ENCODE results near the gene SKOR2. TPM values are rescaled to one million over a fixed set of nuclear protein-coding genes. Genes with fewer than 3 reads are reported as not detected.

Gene SKOR2
- total and polyA plus RNA-seq, 2 donors (not counting 1 experiment from before 2014, with no cell fraction given) = not detected

DNA sequence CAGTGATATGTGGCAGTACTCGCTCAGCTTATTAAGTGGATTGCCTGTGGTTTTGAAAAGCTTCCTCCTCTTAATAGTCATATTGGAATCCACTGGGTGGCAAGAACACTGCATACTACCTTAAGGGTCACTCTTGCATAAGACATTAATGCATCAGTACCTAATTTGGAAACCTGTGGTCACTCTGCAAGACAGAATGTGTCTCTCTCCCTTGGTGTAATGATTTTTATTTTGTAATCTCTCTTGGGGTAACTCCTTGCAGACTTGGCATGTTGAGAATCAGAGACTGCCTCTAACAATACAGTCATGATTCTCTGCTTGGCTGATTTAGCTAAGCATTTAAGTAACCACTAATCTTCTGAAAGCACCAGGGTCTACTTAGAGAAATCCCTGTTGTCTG is 42.3 kb downstream of the SKOR2 start:
- DNase-seq (no peak), ATAC-seq (ENCODE audit: low read depth) (no peak)
- Histone ChIP-seq H3K4me1 (ENCODE audit: control insufficient read depth in 2 of 2, insufficient read depth in 2 of 2, low read length in 2 of 2) (no peaks in the 10 kb centered on the region), H3K9ac (ENCODE audit: low read length) (no peak overlapping the region), H4K20me1 (ENCODE audit: control insufficient read depth, insufficient read depth, low read length, poor library complexity, severe bottlenecking) (no peaks in the 10 kb centered on the region), H3K9me3 (ENCODE audit: control extremely low read depth in 1 of 3, control insufficient read depth in 2 of 3, insufficient read depth in 1 of 3, low read length in 2 of 3) (no peaks in the 10 kb centered on the region), H2AFZ (ENCODE audit: insufficient read depth, low read depth, low read length, poor library complexity, severe bottlenecking) (no peak overlapping the region), H3K36me3 (replicated peaks in 1 of 2; ENCODE audit: control extremely low read depth in 1 of 2, control insufficient read depth in 1 of 2, extremely low read depth in 1 of 2, insufficient read depth in 2 of 2, low read length in 1 of 2) (no peaks in the 10 kb centered on the region), H3K4me3 (ENCODE audit: control extremely low read depth in 1 of 5, extremely low read depth in 1 of 5, insufficient read depth in 1 of 5, low read depth in 2 of 5, low read length in 4 of 5) (no peak overlapping the region), H3K27me3 (replicated peaks in 1 of 4; ENCODE audit: control extremely low read depth in 1 of 4, control insufficient read depth in 3 of 4, insufficient read depth in 4 of 4, low read length in 3 of 4) (peaks cover 0 to 15% (median 2%) of the 10 kb centered on the region in 4 experiments), H3K79me2 (ENCODE audit: control insufficient read depth, insufficient read depth, low read length) (no peaks in the 10 kb centered on the region), H3K4me2 (replicated peaks; ENCODE audit: low read depth, low read length, poor library complexity, severe bottlenecking) (no peak overlapping the region), H3K27ac (ENCODE audit: low read length in 2 of 2) (no peak overlapping the region)
- ChIA-PET POLR2A (no interaction called here), CTCF (interaction anchor here (1.0 to 1.5 kb wide), 5 partner anchors 8 to 540 kb away, joined by 3 to 4 read pairs (median 4); no protein-coding TSS in a partner anchor)
- no CpG with 5 or more reads among the region's 1 CpG for WGBS (ENCODE audit: insufficient coverage)
- Mint-ChIP-seq H3K27ac (no peak overlapping the region), H3K9me3 (ENCODE audit: insufficient read depth) (no peaks in the 10 kb centered on the region), H3K4me1 (no peaks in the 10 kb centered on the region), H3K27me3 (peaks cover 46% of the 10 kb centered on the region), H3K4me3 (no peak overlapping the region)
- TF ChIP-seq, protein P1, sequence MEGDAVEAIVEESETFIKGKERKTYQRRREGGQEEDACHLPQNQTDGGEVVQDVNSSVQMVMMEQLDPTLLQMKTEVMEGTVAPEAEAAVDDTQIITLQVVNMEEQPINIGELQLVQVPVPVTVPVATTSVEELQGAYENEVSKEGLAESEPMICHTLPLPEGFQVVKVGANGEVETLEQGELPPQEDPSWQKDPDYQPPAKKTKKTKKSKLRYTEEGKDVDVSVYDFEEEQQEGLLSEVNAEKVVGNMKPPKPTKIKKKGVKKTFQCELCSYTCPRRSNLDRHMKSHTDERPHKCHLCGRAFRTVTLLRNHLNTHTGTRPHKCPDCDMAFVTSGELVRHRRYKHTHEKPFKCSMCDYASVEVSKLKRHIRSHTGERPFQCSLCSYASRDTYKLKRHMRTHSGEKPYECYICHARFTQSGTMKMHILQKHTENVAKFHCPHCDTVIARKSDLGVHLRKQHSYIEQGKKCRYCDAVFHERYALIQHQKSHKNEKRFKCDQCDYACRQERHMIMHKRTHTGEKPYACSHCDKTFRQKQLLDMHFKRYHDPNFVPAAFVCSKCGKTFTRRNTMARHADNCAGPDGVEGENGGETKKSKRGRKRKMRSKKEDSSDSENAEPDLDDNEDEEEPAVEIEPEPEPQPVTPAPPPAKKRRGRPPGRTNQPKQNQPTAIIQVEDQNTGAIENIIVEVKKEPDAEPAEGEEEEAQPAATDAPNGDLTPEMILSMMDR (IDR thresholded peaks at IDR 0.05) = no peak
- no peak for TF ChIP-seq EZH2 (IDR thresholded peaks at IDR 0.05; ENCODE audit: borderline replicate concordance, insufficient read depth, low read depth, low read length, poor library complexity, severe bottlenecking)
- intact Hi-C loops (cut with micrococcal nuclease) = no loop called here

DNA sequence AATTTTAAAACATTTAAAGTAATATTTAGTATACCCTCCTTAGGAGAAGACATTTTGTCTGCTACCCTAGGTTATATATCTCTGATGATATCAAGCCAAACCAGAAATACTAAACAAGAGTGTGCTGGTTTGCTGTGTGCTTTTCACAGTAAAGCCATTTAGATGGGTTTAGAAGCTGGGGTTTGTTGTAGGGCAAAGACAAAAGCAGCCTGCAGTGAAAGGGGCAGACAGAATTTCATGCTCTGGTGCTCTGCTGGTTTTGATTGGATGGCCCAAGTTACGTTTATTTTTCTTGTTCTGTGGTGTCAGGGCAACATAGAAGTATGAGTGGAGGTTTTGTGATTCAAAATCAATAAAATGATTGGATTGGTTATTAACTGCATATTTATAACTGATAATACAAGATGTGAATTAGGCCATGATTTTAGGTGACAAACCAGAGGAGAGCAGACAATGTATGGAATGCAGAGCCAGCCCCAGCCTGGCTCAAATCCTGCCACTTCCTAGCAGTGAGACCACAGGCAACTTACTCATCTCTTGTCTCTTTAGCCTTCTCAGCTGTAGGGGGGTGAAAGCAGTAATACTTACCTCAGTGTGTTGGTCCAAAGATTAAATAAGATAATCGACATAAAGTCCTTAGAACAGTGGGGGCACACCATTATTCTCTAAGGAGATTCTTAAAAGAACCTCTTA is 44.4 kb downstream of the SKOR2 start:
- intact Hi-C loops (cut with micrococcal nuclease) = no loop called here
- H3K4me1 Mint-ChIP-seq = no peaks in the 10 kb centered on the region
- Histone ChIP-seq H3K4me3 (ENCODE audit: control extremely low read depth in 1 of 5, extremely low read depth in 1 of 5, insufficient read depth in 1 of 5, low read depth in 2 of 5, low read length in 4 of 5) (no peak overlapping the region), H4K20me1 (ENCODE audit: control insufficient read depth, insufficient read depth, low read length, poor library complexity, severe bottlenecking) (no peaks in the 10 kb centered on the region), H3K4me1 (ENCODE audit: control insufficient read depth in 2 of 2, insufficient read depth in 2 of 2, low read length in 2 of 2) (no peaks in the 10 kb centered on the region), H3K4me2 (replicated peaks; ENCODE audit: low read depth, low read length, poor library complexity, severe bottlenecking) (no peak overlapping the region), H3K27ac (ENCODE audit: low read length in 2 of 2) (no peak overlapping the region), H3K79me2 (ENCODE audit: control insufficient read depth, insufficient read depth, low read length) (no peaks in the 10 kb centered on the region), H3K9me3 (ENCODE audit: control extremely low read depth in 1 of 3, control insufficient read depth in 2 of 3, insufficient read depth in 1 of 3, low read length in 2 of 3) (no peaks in the 10 kb centered on the region), H3K36me3 (replicated peaks in 1 of 2; ENCODE audit: control extremely low read depth in 1 of 2, control insufficient read depth in 1 of 2, extremely low read depth in 1 of 2, insufficient read depth in 2 of 2, low read length in 1 of 2) (no peaks in the 10 kb centered on the region), H3K9ac (ENCODE audit: low read length) (no peak overlapping the region), H3K27me3 (replicated peaks in 1 of 4; ENCODE audit: control extremely low read depth in 1 of 4, control insufficient read depth in 3 of 4, insufficient read depth in 4 of 4, low read length in 3 of 4) (peaks cover 0 to 15% (median 0%) of the 10 kb centered on the region in 4 experiments), H2AFZ (ENCODE audit: insufficient read depth, low read depth, low read length, poor library complexity, severe bottlenecking) (no peak overlapping the region)
- H3K27ac Mint-ChIP-seq = no peak overlapping the region
- POLR2A ChIA-PET = no interaction called here
- CTCF ChIA-PET = interaction anchor here (1.1 to 1.3 kb wide), 2 partner anchors 19 to 542 kb away, joined by 3 to 5 read pairs; no protein-coding TSS in a partner anchor
- ATAC-seq (ENCODE audit: low read depth) (no peak), DNase-seq (no peak)
- no peak overlapping the region for H3K4me3 Mint-ChIP-seq
- peaks cover 37% of the 10 kb centered on the region for H3K27me3 Mint-ChIP-seq
- H3K9me3 Mint-ChIP-seq (ENCODE audit: insufficient read depth) = no peaks in the 10 kb centered on the region
- WGBS (ENCODE audit: insufficient coverage) = no CpG with 5 or more reads among the region's 2 CpGs
- TF ChIP-seq, protein P1 (IDR thresholded peaks at IDR 0.05) = no peak
- TF ChIP-seq EZH2 (IDR thresholded peaks at IDR 0.05; ENCODE audit: borderline replicate concordance, insufficient read depth, low read depth, low read length, poor library complexity, severe bottlenecking) = no peak
